HUES64 (cell line): ENCODE results near the gene SYNPR.

Experiments used
- H3K27ac ChIP-seq: 2 replicates; pipeline ENCODE4 v1.7.0; 2013; ENCODE audit warnings: low read depth, low read length, inconsistent platforms
- H3K27me3 ChIP-seq: 2 replicates; pipeline ENCODE4 v1.6.1; 2013; ENCODE audit warnings: mild to moderate bottlenecking, low read length; ENCODE audit not compliant: insufficient read depth
- H3K36me3 ChIP-seq: 2 replicates; pipeline ENCODE4 v1.6.1; 2013; ENCODE audit warnings: mild to moderate bottlenecking, low read length; ENCODE audit not compliant: insufficient read depth
- H3K4me1 ChIP-seq: 2 replicates; pipeline ENCODE4 v1.6.1; 2013; ENCODE audit warnings: mild to moderate bottlenecking, low read length, moderate library complexity; ENCODE audit not compliant: insufficient read depth
- H3K4me3 ChIP-seq: 2 replicates; pipeline ENCODE4 v1.5.1; 2013; ENCODE audit warnings: mild to moderate bottlenecking, low read length, moderate library complexity
- H3K9ac ChIP-seq: 2 replicates; pipeline ENCODE4 v1.6.1; 2013; ENCODE audit warnings: mild to moderate bottlenecking, low read depth, low read length
- H3K9me3 ChIP-seq: 2 replicates; pipeline ENCODE4 v1.6.1; 2013; ENCODE audit warnings: low read depth, low read length; ENCODE audit not compliant: insufficient read depth
- WGBS: fragments of 150-250, 120-280 bp; methylation state at CpG from one replicate; pipeline ENCODE4 v1.1.7; 2013; ENCODE audit warnings: missing lambda C conversion rate; 5-methylcytosine and 5-hydroxymethylcytosine counted together

SYNPR gene

GRCh38 chr3:63349583-63350573 is 71.8 kb downstream of the SYNPR start:
- Histone ChIP-seq H3K4me1 (peaks cover 6% of the 10 kb centered on the region), H3K27ac (no peak overlapping the region), H3K9me3 (no peaks in the 10 kb centered on the region), H3K9ac (no peak overlapping the region), H3K27me3 (no peaks in the 10 kb centered on the region), H3K36me3 (no peaks in the 10 kb centered on the region), H3K4me3 (no peak overlapping the region)
- 42% methylated on average over 7 of the region's 8 CpGs for WGBS

GRCh38 chr3:63351159-63352007 is 73.3 kb downstream of the SYNPR start:
- no peaks in the 10 kb centered on the region for H3K36me3 ChIP-seq
- H3K27me3 ChIP-seq: no peaks in the 10 kb centered on the region
- H3K27ac ChIP-seq: no peak overlapping the region
- no peak overlapping the region for H3K4me3 ChIP-seq
- 58% methylated on average over 8 of the region's 9 CpGs for WGBS
- H3K9ac ChIP-seq: no peak overlapping the region
- no peaks in the 10 kb centered on the region for H3K4me1 ChIP-seq
- H3K9me3 ChIP-seq: no peaks in the 10 kb centered on the region

GRCh38 chr3:63352008-63352279 is 73.8 kb downstream of the SYNPR start:
- Histone ChIP-seq H3K9me3 (no peaks in the 10 kb centered on the region), H3K4me3 (no peak overlapping the region), H3K9ac (no peak overlapping the region), H3K27ac (no peak overlapping the region), H3K36me3 (no peaks in the 10 kb centered on the region), H3K27me3 (no peaks in the 10 kb centered on the region), H3K4me1 (no peaks in the 10 kb centered on the region)
- 91% methylated on average over 2 of the region's 2 CpGs for whole genome bisulfite sequencing

GRCh38 chr3:63353383-63353782 is 75.3 kb downstream of the SYNPR start:
- Histone ChIP-seq H3K4me3 (no peak overlapping the region), H3K4me1 (no peaks in the 10 kb centered on the region), H3K36me3 (no peaks in the 10 kb centered on the region), H3K27ac (no peak overlapping the region), H3K9me3 (no peaks in the 10 kb centered on the region), H3K9ac (no peak overlapping the region), H3K27me3 (no peaks in the 10 kb centered on the region)
- 87% methylated on average over 5 of the region's 5 CpGs for WGBS

- H3K9me3 ChIP-seq: no peaks in the 10 kb centered on the region
- H3K36me3 ChIP-seq: no peaks in the 10 kb centered on the region
- no peaks in the 10 kb centered on the region for H3K27me3 ChIP-seq
- no peak overlapping the region for H3K4me3 ChIP-seq
- no peaks in the 10 kb centered on the region for H3K4me1 ChIP-seq
- WGBS: 94% methylated on average over 1 of the region's 1 CpG
- H3K9ac ChIP-seq: no peak overlapping the region
- no peak overlapping the region for H3K27ac ChIP-seq
These were observed 76.1 kb downstream of the SYNPR start for GRCh38 chr3:63354160-63354559.

GRCh38 chr3:63355809-63356208 is 77.7 kb downstream of the SYNPR start:
- Histone ChIP-seq H3K4me1 (no peaks in the 10 kb centered on the region), H3K9me3 (no peaks in the 10 kb centered on the region), H3K36me3 (no peaks in the 10 kb centered on the region), H3K9ac (no peak overlapping the region), H3K4me3 (no peak overlapping the region), H3K27ac (no peak overlapping the region), H3K27me3 (no peaks in the 10 kb centered on the region)
- WGBS: 94% methylated on average over 2 of the region's 2 CpGs

- Histone ChIP-seq H3K27ac (no peak overlapping the region), H3K36me3 (no peaks in the 10 kb centered on the region), H3K4me1 (no peaks in the 10 kb centered on the region), H3K4me3 (no peak overlapping the region), H3K9ac (no peak overlapping the region), H3K9me3 (no peaks in the 10 kb centered on the region), H3K27me3 (no peaks in the 10 kb centered on the region)
- WGBS: 10% methylated on average over 1 of the region's 1 CpG
These were observed 86.4 kb downstream of the SYNPR start for GRCh38 chr3:63364495-63364894.

GRCh38 chr3:63364910-63365309 is 86.8 kb downstream of the SYNPR start:
- whole genome bisulfite sequencing: 81% methylated on average over 2 of the region's 2 CpGs
- H3K4me3 ChIP-seq: no peak overlapping the region
- no peaks in the 10 kb centered on the region for H3K9me3 ChIP-seq
- no peak overlapping the region for H3K27ac ChIP-seq
- H3K36me3 ChIP-seq: no peaks in the 10 kb centered on the region
- no peaks in the 10 kb centered on the region for H3K27me3 ChIP-seq
- no peaks in the 10 kb centered on the region for H3K4me1 ChIP-seq
- H3K9ac ChIP-seq: no peak overlapping the region

- Histone ChIP-seq H3K9me3 (no peaks in the 10 kb centered on the region), H3K4me3 (no peak overlapping the region), H3K27ac (no peak overlapping the region), H3K9ac (no peak overlapping the region), H3K27me3 (no peaks in the 10 kb centered on the region), H3K4me1 (no peaks in the 10 kb centered on the region), H3K36me3 (no peaks in the 10 kb centered on the region)
- WGBS: 100% methylated on average over 1 of the region's 5 CpGs
These were observed 87.6 kb downstream of the SYNPR start for GRCh38 chr3:63365671-63366070.

- H3K27ac ChIP-seq: no peak overlapping the region
- no peaks in the 10 kb centered on the region for H3K4me1 ChIP-seq
- no peak overlapping the region for H3K4me3 ChIP-seq
- no peaks in the 10 kb centered on the region for H3K27me3 ChIP-seq
- no peak overlapping the region for H3K9ac ChIP-seq
- no CpG with 5 or more reads among the region's 1 CpG for WGBS
- H3K36me3 ChIP-seq: no peaks in the 10 kb centered on the region
- H3K9me3 ChIP-seq: peaks cover 8% of the 10 kb centered on the region; the same call in 1 of the 2 replicates
These were observed 92.0 kb downstream of the SYNPR start for GRCh38 chr3:63370094-63370493.

- H3K4me1 ChIP-seq: no peaks in the 10 kb centered on the region
- H3K9ac ChIP-seq: no peak overlapping the region
- H3K27ac ChIP-seq: no peak overlapping the region
- whole genome bisulfite sequencing: 100% methylated on average over 1 of the region's 2 CpGs
- no peaks in the 10 kb centered on the region for H3K27me3 ChIP-seq
- H3K4me3 ChIP-seq: no peak overlapping the region
- no peaks in the 10 kb centered on the region for H3K9me3 ChIP-seq
- H3K36me3 ChIP-seq: no peaks in the 10 kb centered on the region
These were observed 104.9 kb downstream of the SYNPR start for GRCh38 chr3:63383040-63383439.
